ENCODE data around the gene KRT27.

DNA sequence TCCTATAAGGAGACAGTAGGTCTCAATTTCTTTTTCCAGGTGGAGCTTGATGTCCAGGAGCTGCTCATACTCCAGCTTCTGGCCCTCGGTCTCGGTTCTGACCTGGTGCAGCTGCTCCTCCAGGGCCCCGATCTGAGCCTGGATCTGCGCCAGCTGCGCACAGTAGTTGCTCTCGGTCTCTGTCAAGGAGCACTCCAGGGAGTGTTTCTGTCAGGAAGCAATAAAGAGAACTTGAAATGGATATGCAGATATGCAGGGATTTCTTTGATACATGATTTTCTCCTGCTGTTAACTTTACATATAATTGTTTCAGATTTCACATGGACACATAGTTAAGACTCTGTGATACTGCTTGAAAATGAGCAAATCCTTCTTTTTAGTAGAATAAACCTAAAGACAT lies 32.0 kb downstream of the KRT27 start:
- TF ChIP-seq, protein P1, sequence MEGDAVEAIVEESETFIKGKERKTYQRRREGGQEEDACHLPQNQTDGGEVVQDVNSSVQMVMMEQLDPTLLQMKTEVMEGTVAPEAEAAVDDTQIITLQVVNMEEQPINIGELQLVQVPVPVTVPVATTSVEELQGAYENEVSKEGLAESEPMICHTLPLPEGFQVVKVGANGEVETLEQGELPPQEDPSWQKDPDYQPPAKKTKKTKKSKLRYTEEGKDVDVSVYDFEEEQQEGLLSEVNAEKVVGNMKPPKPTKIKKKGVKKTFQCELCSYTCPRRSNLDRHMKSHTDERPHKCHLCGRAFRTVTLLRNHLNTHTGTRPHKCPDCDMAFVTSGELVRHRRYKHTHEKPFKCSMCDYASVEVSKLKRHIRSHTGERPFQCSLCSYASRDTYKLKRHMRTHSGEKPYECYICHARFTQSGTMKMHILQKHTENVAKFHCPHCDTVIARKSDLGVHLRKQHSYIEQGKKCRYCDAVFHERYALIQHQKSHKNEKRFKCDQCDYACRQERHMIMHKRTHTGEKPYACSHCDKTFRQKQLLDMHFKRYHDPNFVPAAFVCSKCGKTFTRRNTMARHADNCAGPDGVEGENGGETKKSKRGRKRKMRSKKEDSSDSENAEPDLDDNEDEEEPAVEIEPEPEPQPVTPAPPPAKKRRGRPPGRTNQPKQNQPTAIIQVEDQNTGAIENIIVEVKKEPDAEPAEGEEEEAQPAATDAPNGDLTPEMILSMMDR (conservative IDR thresholded peaks at IDR 0.05 in 1 of 2, IDR thresholded peaks at IDR 0.05 in 1 of 2; ENCODE audit: extremely low read depth in 1 of 2, insufficient read depth in 1 of 2, low read depth in 1 of 2, low read length in 2 of 2) = no peak
- TF ChIP-seq EZH2 (IDR thresholded peaks at IDR 0.05; ENCODE audit: borderline replicate concordance, low read length) = no peak
